Liver (tissue), 9 donors: Measurements from ENCODE around the gene GSTO2. TPM values are rescaled to one million over a fixed set of nuclear protein-coding genes. Genes with fewer than 3 reads are reported as not detected.
A peak's percentile ranks its signal among the peaks of the same experiment; 100 is the strongest.

Source experiments
- DNase-seq: peaks from one replicate; pipeline ENCODE4 v3.0.0-alpha.2; 2017; ENCODE audit warnings: low spot score
- H3K27ac ChIP-seq, 2 donors: one replicate each; pipeline ENCODE4 v1.7.0; 2013; ENCODE audit warnings: inconsistent platforms in 2 of 2, low read length in 2 of 2, control low read depth in 1 of 2, low read depth in 1 of 2, mild to moderate bottlenecking in 1 of 2
- H3K27me3 ChIP-seq, 4 donors: one replicate each; pipeline versions ENCODE4 v1.6.1 to v1.7.0; 2013; ENCODE audit warnings: low read length in 3 of 4, inconsistent platforms in 1 of 4, mild to moderate bottlenecking in 1 of 4, moderate library complexity in 1 of 4; ENCODE audit not compliant: control insufficient read depth in 4 of 4, insufficient read depth in 4 of 4
- H3K36me3 ChIP-seq, 4 donors: one replicate each; pipeline versions ENCODE4 v1.6.1 to v1.7.0; 2013; ENCODE audit warnings: low read length in 3 of 4, mild to moderate bottlenecking in 3 of 4, low read depth in 1 of 4, moderate library complexity in 1 of 4; ENCODE audit not compliant: control insufficient read depth in 4 of 4, insufficient read depth in 3 of 4
- H3K4me1 ChIP-seq, 4 donors: one replicate each; pipeline versions ENCODE4 v1.6.1 to v1.7.0; 2013; ENCODE audit warnings: low read length in 3 of 4, mild to moderate bottlenecking in 3 of 4, moderate library complexity in 1 of 4; ENCODE audit not compliant: control insufficient read depth in 4 of 4, insufficient read depth in 4 of 4
- H3K4me3 ChIP-seq, 3 donors: one replicate each; pipeline versions ENCODE4 v1.6.1 to v1.7.0; 2013; ENCODE audit warnings: low read length in 3 of 3, control low read depth in 1 of 3, low read depth in 1 of 3, mild to moderate bottlenecking in 1 of 3
- H3K9ac ChIP-seq, 2 donors: one replicate each; pipeline ENCODE4 v1.7.0; 2013; ENCODE audit warnings: low read length in 2 of 2, mild to moderate bottlenecking in 2 of 2, moderate library complexity in 2 of 2, control low read depth in 1 of 2, low read depth in 1 of 2
- H3K9me3 ChIP-seq, 4 donors: one replicate each; pipeline versions ENCODE4 v1.6.1 to v1.7.0; 2013; ENCODE audit warnings: low read length in 3 of 4; ENCODE audit not compliant: control insufficient read depth in 4 of 4
- FOXA1 ChIP-seq: IDR thresholded peaks from 2 replicates; pipeline ENCODE4 v1.6.1; 2016; ENCODE audit warnings: antibody characterized with exemption
- FOXA2 ChIP-seq: IDR thresholded peaks from 2 replicates; pipeline ENCODE4 v1.6.1; 2016; ENCODE audit warnings: antibody characterized with exemption
- GABPA ChIP-seq, 2 donors: IDR thresholded peaks in 1 of 2; conservative IDR thresholded peaks in 1 of 2; 2 replicates each; pipeline ENCODE4 v1.6.1; 2016; ENCODE audit warnings: antibody characterized with exemption in 2 of 2, mild to moderate bottlenecking in 1 of 2, moderate library complexity in 1 of 2
- HNF4A ChIP-seq, 2 donors: conservative IDR thresholded peaks; 2 replicates each; pipeline ENCODE4 v1.6.1; 2016; ENCODE audit warnings: antibody characterized with exemption in 2 of 2, mild to moderate bottlenecking in 2 of 2
- JUND ChIP-seq, 2 donors: IDR thresholded peaks; 2 replicates each; pipeline ENCODE4 v1.6.1; 2016; ENCODE audit warnings: antibody characterized with exemption in 2 of 2
- SP1 ChIP-seq: IDR thresholded peaks from 2 replicates; pipeline ENCODE4 v1.6.1; 2018; ENCODE audit warnings: antibody characterized with exemption, mild to moderate bottlenecking
- YY1 ChIP-seq: IDR thresholded peaks from 2 replicates; pipeline ENCODE4 v1.6.1; 2016; ENCODE audit warnings: antibody characterized with exemption, mild to moderate bottlenecking
- WGBS: extraction: QIAGEN DNeasy Blood & Tissue Kit; methylation state at CpG from one replicate; pipeline ENCODE4 v1.1.7; 2013; 5-methylcytosine and 5-hydroxymethylcytosine counted together
- polyA plus RNA-seq, 2 donors: library from polyadenylated mRNA; stranded (reverse) in 1 of 2; unstranded in 1 of 2; fragments of 200-250 nt in 1 of 2; fragments of >200 nt in 1 of 2; fragmentation: Nextera tagmentation in 1 of 2; extraction: Ambion mirVana in 1 of 2; gene quantifications; one replicate each; pipeline versions ENCODE4 v1.2.1 to v1.2.3, GENCODE V29; 2013 to 2015
- total RNA-seq, 2 donors: library from RNA; depleted of rRNA; stranded (reverse); fragments of >200 nt; gene quantifications; one replicate each; pipeline ENCODE4 v1.2.3, GENCODE V29; 2014
- TF ChIP-seq, protein P1 (sequence below): fragments of 150-350 bp; IDR thresholded peaks from 2 replicates; pipeline ENCODE4 v1.5.1; 2017; ENCODE audit warnings: improper control_type of control experiment, low read depth, low read length; ENCODE audit not compliant: missing input control
- TF ChIP-seq, protein P2 (sequence below): IDR thresholded peaks from 2 replicates; pipeline ENCODE4 v1.6.1; 2016; ENCODE audit warnings: antibody characterized with exemption
- donor health status: healthy.
- donor health status: healthy.
- donor health status: healthy.
- donor health status: healthy.
- donor health status: healthy.

GSTO2 gene
- total and polyA plus RNA-seq, 4 donors = 1.0 to 4.6 (median 1.7) TPM

DNA sequence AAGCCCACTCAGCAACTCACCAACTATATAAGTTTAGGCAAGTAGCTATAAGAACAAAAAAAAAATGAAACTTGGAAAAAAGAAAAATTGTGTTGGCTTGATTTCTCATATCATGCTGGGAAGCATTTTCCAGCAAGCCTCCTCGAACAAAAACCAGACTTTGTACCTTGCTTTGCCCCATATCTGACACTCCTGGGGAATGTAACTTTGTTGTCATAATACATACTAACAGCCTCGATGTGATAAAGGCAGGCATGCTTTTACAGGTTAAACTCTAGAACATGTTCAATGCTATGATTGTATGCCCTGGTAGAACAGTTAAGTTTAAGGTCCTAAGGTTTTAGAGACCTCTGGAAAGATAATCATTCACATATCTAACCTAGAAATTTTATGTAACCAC is 48.5 kb upstream of the GSTO2 start (continued):
- TF ChIP-seq, protein P1, sequence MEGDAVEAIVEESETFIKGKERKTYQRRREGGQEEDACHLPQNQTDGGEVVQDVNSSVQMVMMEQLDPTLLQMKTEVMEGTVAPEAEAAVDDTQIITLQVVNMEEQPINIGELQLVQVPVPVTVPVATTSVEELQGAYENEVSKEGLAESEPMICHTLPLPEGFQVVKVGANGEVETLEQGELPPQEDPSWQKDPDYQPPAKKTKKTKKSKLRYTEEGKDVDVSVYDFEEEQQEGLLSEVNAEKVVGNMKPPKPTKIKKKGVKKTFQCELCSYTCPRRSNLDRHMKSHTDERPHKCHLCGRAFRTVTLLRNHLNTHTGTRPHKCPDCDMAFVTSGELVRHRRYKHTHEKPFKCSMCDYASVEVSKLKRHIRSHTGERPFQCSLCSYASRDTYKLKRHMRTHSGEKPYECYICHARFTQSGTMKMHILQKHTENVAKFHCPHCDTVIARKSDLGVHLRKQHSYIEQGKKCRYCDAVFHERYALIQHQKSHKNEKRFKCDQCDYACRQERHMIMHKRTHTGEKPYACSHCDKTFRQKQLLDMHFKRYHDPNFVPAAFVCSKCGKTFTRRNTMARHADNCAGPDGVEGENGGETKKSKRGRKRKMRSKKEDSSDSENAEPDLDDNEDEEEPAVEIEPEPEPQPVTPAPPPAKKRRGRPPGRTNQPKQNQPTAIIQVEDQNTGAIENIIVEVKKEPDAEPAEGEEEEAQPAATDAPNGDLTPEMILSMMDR = no peak
- TF ChIP-seq, protein P2, sequence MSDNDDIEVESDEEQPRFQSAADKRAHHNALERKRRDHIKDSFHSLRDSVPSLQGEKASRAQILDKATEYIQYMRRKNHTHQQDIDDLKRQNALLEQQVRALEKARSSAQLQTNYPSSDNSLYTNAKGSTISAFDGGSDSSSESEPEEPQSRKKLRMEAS = no peak
- TF ChIP-seq FOXA2 = no peak

DNA sequence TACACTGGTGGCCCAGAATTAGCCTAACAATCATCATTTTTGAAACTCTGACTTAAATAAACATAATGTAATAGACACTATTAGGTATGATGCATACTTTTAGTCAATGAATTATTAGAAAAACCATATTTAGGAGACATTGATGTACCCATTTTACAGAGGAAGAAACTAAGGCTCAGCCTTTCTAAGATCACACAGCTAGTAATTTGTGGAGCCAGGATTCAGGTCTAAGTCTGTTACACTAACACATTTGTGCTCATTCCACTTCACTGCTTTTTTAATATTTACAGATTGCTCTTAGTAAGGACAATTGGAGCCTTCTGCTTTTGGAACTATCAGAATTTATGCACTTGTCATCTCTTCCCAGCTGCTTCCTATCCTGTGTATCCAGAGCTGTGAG is 45.7 kb upstream of the GSTO2 start:
- Histone ChIP-seq H3K9ac (no peak overlapping the region), H3K4me1 (peaks cover 0 to 6% (median 0%) of the 10 kb centered on the region in 4 donors), H3K4me3 (no peak overlapping the region), H3K9me3 (no peaks in the 10 kb centered on the region), H3K36me3 (no peaks in the 10 kb centered on the region), H3K27ac (no peak overlapping the region), H3K27me3 (no peaks in the 10 kb centered on the region)
- TF ChIP-seq HNF4A (conservative IDR thresholded peaks at IDR 0.05) = no peak
- no peak for TF ChIP-seq YY1
- DNase-seq = no peak

DNA sequence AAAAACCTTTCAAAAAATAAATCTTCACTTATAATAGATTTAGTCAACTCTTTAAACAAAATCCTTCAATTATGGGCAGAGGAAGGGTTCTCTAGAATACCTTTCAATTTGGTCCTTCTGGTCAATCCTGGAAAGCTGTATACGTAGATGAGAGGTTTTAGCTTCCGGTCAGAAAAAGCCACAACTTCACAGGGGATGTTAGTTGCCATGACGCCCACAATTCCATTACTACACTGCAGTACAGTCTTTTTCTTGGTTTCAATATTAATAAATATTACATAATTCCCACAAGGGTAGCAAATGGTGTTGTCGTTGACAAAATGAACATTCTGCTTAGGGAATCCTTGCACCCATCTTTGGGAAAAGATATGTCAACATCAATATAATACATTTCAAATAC is 38.5 kb upstream of the GSTO2 start:
- TF ChIP-seq FOXA1 (no peak), JUND (IDR thresholded peaks at IDR 0.05) (no peak)

DNA sequence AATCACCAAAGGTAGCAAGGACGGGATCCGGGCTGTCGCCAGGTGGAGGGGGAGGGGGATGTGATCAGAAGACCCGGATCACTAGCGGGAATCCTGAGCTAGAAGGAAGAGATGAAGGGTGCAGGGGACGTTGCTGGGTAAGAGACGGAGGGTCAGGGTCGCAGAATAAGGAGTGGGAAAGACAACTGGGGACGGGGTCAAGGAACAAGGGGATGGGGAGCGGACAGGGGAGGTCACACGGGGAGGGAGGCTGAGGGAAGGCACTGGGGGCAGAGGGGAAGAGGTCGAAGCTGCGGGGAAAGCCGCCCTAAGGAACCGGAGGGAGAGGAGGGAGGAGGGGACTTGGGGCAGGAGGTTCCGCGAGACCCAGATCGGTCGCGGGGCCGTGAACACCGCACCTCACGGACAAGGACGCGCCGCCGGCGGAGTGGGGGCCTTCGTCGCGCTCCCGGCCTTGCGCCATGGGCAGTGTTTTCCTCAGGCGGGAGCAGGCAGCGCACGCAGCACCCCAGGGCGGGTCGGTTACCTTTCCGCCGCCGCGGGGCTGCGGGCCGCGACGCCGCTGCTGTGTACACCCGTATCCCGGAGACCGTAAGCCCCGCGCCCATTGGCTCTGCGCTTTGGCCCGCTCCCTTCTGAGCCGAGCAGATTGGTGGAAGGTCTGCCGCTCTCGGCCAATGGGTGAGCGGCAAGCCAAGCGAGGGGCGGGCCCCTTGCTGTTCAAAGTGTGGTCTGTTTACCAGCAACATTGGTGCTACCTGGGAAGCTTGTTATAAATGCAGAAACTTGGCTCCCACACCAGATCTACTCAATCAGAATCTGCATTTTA is 37.0 kb upstream of the GSTO2 start, which contains the start of gene CFAP43:
CFAP43 (minus strand) TSS at position 581 of the 829 bp plus-strand sequence; CDS start at position 463, 118 bp downstream.
- peak; percentile 100 for DNase-seq
- Histone ChIP-seq H3K9ac (peak within 1 kb of the TSS; percentile 40 to 58), H3K4me1 (peaks cover 1 to 16% (median 7%) of the 10 kb centered on the region in 4 donors), H3K36me3 (no peaks in the 10 kb centered on the region), H3K27me3 (no peaks in the 10 kb centered on the region), H3K4me3 (peak within 1 kb of the TSS; percentile 78 to 84 (median 84)), H3K9me3 (no peaks in the 10 kb centered on the region), H3K27ac (peak within 1 kb of the TSS in 1 of 2 donors; percentile 38)
- under 1% methylated on average over 60 of the region's 60 CpGs for WGBS
- TF ChIP-seq GABPA (IDR thresholded peaks at IDR 0.05 in 1 of 2, conservative IDR thresholded peaks at IDR 0.05 in 1 of 2) (no peak), FOXA1 (peak; percentile 51), FOXA2 (peak; percentile 12), SP1 (peak; percentile 93)

More for the DNA sequence above, 38.5 kb upstream of the GSTO2 start:
- Histone ChIP-seq H3K27me3 (no peaks in the 10 kb centered on the region), H3K9me3 (no peaks in the 10 kb centered on the region), H3K4me3 (no peak overlapping the region), H3K9ac (no peak overlapping the region), H3K27ac (no peak overlapping the region), H3K36me3 (no peaks in the 10 kb centered on the region), H3K4me1 (peaks cover 1 to 16% (median 7%) of the 10 kb centered on the region in 4 donors)
- no peak for DNase-seq
- 89% methylated on average over 4 of the region's 4 CpGs for WGBS
